DMS153 treated with DMSO at 0.1 percent for 48 hours (cell line): ENCODE measurements around the gene GNGT2.

Experiments used
- DNase-seq: peaks from one replicate; lab custom pipeline; 2025; ENCODE audit not compliant: unreplicated experiment; lab: John Stamatoyannopoulos, UW

GNGT2 gene

GRCh38 chr17:49229805-49230600 is 19.6 kb upstream of the GNGT2 start:
- DNase-seq, result no peak

DNA sequence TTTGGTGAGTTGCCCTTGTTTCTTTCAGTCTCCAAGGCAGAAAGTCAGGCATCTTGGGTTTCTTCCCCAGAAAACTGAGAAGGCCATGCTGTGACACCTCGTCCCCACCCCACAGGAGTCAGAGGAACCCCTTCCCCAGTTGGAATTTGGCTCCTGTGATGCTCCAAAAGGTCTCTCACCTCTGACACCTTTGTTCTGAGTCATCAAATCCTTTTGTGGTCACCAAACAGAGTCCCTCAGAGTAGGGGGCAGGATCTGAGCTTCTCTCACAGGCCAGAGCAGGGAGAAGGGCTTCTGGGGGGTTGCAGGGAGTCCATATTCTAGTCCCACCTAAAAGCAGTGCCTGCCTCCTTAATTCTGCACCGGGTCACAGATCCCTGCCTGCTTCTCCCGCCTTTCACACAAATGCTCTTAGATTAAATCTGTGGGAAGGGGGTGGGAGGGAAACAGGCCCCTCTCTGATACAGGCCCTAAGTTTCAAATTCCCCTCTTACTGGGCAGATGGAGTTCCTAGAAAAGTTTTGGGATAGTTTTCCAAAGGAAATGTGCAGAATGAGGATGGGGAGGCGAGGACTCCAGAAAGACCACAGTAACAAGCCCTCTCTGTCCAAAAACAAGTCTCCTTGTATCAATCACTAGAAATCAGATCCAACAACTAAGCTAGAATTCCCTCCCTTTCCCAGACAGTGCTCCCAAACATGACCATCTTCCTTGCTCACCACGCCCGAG is 18.9 kb upstream of the GNGT2 start:
- no peak for DNase-seq

- DNase-seq, result peak; percentile 52
Measured at GRCh38 chr17:49227436-49228261, 17.3 kb upstream of the GNGT2 start.

DNA sequence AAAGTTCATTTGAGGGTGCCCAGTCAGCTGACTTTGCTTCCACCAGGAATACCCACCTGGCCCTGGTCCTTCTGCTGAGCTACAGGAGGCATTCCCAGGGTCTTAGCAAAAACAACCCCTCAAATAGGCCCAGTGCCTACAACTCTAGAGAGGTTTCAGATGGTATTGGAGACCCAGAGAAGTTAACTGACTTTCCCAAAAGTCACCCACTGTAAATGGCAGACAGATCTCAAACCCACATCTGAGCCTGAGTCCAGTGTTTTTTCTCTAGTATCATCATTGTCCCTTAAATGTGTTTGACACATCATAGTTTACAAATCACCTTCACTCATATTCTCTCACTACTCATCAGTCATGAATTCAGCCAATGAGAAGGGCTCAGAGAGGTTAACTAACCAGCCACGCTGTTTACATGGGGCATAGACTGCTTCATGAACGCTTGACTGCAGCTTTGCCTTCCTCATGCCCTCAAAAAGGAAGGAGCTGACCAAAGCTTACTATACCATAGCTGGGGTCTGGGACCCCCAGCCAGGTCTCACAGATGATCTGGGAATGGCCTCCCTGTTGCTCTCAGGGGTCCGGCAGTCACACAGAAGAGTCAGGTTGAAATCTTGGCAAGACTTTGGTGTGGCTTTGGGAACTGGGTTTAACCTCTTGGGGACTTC is 16.5 kb upstream of the GNGT2 start:
- DNase-seq, result no peak

- DNase-seq, result no peak
Measured at GRCh38 chr17:49225554-49226236, 15.3 kb upstream of the GNGT2 start.

- DNase-seq, result no peak
Measured at GRCh38 chr17:49224997-49225337, 14.6 kb upstream of the GNGT2 start.

- peak; percentile 38 for DNase-seq
Measured at GRCh38 chr17:49224198-49224996, 14.0 kb upstream of the GNGT2 start.

DNA sequence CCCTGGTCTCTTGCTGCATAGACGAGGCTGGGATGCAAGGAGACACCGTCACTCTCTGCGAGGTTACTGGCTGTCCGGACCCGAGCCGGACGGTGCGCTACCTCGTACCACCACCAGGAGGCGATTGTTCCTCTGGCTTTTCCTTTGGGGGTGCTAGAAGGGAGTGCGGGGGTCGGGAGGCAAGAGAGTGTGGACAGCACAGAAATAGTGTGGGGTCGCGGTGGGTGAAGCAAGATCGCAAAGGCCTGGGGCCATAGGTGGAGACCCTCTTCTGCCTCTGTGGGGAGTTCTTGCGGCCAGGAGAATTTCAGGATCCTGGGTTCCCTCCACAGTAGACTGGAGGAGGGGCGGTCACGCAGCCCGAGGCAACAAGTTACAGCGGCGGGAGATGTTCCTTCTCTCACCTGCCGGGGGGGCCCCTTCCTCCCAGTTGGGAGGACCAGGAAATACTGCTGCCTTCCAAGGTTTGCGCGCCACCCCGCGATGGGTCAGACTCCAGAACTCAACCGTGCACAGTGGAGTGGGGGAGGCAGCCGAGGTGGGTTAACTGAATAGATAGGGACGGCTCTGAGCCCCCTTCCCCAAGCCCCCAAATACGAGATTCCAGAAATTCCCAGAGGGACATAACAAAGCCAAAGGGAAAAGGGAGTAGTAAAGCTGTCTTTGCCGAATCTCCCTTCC is 13.3 kb upstream of the GNGT2 start:
- DNase-seq, result peak; percentile 3

GRCh38 chr17:49223168-49223516 is 12.8 kb upstream of the GNGT2 start:
- no peak for DNase-seq

- DNase-seq, result no peak
Measured at GRCh38 chr17:49219987-49220386, 9.6 kb upstream of the GNGT2 start.

DNA sequence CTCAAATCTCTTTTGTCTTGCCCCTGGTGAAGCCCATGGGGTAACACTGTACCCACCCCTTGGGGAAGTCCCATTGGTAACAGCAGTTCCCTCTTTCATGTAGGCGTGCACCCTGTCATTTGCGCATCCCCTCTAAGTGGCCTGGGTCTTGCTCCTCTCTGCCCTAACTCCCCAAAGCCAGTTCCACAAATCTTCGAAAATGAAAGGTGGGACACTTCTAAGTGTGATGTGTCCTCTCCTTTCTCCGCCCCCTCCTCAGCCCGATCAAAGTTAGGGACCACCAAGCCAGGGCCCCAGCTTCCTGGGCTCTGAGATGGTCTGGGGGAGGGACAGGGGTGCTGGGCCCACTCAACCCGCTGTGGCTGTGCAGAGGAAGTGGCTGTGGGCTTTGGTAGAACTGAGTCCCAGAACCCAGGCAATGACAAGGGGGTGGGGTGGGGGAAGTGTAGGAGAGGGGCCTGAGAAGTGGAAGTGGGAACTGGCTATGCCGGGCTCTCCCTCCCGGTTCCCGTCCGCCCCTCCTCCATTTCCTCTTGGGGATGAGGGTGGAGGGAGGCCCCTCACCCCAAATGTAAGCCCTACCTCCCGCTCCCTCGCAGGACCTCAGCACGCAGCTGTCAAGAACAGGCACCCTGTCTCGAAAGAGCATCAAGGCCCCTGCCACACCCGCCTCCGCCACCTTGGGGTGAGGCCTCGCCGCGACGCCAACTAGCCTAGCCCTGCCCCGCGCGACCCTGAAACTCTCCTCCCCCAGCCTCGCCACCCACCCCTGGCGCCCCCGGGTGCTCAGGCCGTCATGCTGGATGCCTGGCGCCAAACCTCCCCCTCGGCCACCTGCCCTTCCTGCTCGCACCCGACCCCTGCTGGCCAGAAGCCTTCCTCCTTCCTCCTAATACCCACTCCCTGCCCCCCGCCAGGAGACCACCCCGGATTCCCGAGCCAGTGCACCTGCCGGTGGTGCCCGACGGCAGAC is 8.9 kb upstream of the GNGT2 start:
- no peak for DNase-seq

DNA sequence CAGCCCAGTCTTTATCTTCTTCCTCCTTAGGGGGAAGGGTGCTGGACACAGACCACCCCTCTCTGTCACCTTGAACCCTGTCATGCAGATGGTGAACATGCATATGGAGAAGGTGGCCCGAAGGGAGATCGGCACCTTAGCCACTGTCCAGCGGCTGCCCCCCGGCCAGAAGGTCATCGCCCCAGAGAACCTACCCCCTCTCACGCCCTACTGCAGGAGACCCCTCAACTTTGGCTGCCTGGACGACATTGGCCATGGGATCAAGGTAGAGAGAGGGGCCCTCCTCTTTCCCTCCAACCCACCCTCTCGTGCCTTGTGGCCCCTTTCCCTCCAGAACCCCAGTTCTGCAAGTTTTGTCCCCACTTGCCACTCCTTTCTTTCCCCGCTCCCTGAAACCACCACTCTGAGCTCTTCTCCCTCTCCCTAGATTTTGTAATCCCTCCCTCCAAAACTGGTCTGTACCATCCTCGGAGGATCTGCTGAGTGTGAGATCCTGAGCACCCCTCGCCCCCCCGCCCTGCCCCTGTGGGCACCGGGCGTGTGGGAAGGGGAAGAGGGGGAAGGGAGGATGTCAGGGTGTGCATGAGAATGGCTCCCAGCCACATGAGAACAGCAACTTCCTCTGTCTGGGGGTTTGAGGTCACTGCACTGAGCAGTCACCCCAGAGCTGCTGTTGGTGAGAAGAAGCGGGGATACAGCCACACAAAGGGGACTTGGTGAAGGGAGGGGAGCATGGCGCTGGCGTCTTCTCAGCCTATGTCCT is 7.5 kb upstream of the GNGT2 start:
- DNase-seq, result no peak

- no peak for DNase-seq
Measured at GRCh38 chr17:49216953-49217650, 6.7 kb upstream of the GNGT2 start.

GRCh38 chr17:49216482-49216881 is 6.1 kb upstream of the GNGT2 start:
- DNase-seq, result no peak

- no peak for DNase-seq
Measured at GRCh38 chr17:49214676-49215360, 4.4 kb upstream of the GNGT2 start.

DNA sequence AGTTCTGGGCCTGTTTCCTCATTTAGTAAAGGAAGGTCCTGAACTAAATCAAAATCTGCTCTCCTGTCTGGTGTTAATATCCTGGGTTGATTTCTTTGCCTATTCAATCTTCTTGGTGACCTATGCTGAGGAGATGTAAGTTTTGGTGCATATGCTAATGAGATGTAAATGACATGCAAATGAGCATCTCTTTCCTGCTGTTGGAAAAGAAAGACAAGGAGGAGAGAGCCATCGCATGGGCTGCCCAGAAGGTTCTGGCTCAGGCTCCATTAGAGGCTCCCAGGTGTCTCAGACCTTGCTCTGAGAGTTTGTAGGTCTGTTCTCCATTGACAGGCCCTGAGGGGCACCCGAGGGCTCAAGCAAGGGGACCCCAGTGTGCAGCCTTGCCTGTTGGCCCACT is 3.5 kb upstream of the GNGT2 start:
- no peak for DNase-seq
